GM18873 (cell line): ENCODE results near the gene RRP1.
"Not testable (repeated sequence)": the region's sequence is repeated elsewhere in the genome, so short reads cannot be mapped to it uniquely, and the experiment has no call there.

Source experiments
- ATAC-seq: cut with Tn5 transposase; IDR thresholded peaks from one replicate; pipeline ENCODE4 v1.9.1; 2021; ENCODE audit warnings: mild to moderate bottlenecking, moderate library complexity, moderate number of reproducible peaks; ENCODE audit not compliant: unreplicated experiment, low FRiP score

The RRP1 gene

DNA sequence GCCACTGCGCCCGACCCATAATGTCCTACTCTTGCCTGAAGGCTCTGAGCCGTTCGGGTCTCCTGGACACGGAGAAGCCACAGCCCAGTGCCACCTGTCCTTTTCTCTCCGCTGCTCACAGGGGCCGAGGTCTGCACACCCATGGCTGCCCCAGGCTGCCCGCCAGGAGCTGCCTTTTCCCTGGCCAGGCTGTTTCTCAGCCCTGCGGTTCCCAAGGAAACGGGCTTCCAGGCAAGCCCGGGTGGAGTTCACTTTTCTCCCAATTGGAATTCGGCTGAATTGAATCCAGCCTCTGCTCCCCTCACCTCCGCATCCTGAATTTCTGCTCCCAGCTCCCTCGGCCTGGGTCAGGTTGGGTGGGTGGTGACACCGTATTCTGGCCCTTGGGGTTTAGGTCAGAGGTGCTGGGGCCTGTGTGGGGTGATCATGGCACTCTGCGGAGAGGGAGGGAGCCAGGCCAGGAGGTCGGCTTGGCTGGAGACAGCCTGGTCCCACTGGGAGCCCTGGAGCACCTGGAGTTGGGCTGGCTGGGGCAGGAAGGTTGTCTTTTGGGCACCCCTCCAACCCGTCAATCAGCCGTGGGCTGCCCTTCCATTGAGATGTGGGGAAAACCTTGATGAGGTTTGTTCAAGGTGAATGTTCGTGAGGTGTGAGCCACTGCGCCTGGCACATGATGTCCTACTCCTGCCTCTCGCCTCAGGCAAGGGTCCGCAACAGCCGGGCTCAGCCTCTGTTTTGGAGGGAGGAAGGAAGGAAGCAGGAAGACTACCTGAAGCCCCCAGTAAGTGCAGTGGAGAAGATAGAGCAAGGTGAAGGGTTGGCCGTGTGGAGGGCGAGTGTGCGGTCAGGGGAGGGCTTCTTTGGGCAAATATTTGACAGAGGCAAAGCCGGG lies 25.1 kb downstream of the RRP1 start:
- no peak for ATAC-seq

DNA sequence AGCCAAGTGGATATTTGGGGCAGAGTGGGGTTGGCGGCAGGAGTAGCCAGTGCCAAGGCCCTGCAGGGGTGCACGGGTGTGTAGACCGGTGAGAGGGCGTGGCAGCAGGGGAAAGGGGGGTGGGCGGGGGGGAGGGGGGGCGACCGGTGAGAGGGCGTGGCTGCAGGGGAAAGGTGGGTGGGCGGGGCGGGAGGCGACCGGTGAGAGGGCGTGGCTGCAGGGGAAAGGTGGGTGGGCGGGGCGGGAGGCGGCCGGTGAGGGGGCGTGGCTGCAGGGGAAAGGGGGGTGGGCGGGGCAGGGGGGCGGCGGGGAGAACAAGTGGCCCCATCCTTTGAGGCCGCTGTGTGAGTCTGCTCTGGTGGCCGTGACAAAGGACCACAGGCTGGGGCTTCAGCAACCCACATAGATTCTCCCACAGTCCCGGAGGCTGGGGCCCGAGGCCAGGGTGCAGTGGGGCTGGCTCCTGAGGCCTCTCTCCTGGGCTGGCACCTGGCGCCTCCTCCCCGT lies 25.8 kb downstream of the RRP1 start:
- no peak for ATAC-seq

DNA sequence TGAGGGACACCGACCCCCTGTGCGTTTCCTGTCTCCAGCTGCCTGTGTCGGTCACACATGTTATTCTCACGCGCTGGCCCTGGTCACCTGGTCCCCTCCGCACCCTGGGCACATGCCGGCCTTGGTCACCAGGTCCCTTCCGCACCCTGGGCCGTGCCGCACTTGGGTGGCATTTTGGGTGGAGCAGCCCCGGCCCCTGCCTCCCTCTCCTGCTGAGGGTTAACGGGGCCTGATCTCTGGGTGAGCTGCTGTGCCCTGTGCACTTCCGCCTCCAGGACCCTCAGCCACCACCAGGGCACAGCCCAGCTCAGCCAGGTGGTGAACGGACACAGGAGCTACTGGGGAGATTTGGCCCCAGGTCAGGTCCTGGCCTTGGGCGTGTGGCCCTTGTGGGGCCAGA lies 26.6 kb downstream of the RRP1 start:
- no peak for ATAC-seq

DNA sequence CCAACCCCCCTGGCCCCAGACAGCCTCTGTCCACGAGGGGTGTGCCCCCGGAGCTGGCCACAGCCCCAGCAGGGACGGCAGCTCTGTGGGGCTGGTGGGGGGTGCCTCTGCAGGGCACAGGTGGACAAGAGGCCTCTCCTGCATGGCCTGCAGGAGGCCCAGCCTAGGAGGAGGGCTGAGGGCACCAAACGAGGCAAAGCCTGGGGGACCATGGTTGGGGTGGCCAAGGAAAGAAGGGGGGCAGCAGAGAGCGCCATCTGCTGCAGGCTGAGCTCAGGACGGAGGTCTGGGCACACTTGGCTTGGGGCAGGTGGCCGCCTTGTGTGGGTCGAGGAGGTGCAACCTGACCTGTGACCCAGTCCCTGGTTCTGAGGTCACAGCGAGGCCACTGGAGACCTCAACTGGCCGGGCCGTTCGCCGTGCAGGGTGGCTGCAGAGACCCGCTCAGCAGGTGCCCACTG lies 27.3 kb downstream of the RRP1 start:
- no peak for ATAC-seq

DNA sequence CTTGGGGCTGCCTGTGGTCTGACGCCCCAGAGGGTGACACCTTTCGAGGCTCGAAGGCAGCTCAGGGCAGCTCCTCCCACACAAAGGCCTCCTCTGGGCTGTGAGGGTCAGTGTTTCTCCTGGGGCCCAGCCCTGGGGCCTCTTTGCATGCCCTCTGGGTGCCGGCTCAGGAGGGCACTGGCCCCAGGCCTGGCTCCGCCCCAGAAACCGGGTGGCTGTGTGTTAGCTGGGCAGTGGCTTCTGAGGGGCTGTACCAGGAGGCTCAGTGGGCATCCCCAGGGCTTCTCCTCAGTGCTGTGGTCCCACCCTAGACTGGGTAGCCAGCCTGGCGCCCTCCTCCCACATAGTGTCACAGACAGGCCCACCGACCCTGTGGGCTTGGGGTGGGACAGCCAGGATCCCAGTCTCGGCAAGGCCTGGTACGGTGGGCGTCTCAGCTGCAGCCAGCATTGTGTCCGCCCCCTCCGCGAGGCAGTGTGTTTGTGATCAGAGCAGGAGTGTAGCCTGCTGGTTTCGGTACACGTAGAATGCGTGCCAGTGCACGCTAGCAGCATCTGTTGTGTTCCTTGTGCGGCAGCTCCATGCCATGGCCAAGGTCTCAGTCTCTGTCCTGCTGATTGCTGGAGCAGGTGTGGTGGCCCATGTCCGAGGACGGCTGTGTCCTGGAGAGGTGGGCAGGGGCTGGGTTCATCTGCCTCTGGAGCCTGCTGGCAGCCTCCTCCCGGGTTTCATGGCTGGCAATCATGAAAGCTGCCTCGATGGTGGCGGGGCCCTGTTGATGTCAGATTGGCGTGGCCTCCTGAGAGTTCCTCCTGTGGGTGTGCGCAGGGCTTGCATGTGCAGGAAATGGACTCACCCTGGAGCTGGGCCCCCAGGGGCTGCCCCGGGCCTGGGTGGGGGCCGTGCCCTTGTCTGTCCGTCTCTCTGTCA lies 28.0 kb downstream of the RRP1 start:
- no peak for ATAC-seq

DNA sequence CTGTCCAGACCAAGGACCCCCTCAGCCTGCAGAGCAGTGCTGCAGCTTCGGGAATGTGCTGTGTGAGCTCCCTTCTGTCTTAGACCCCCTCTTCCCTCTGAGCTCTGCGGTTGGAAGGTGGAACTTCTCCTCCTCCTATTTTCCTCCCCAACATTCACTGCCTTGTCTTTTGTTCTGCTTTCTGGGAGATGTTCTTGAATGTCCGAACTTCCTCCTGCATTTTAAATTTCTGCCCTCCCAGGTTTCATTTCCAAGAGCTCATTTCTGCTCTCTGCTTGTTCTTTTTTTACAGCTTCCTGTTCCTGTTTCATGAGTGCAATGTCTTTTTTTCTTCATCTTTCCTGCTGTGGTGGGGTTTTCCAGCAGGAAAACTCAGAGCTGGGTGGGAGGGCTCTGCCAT lies 29.3 kb downstream of the RRP1 start:
- ATAC-seq: no peak

DNA sequence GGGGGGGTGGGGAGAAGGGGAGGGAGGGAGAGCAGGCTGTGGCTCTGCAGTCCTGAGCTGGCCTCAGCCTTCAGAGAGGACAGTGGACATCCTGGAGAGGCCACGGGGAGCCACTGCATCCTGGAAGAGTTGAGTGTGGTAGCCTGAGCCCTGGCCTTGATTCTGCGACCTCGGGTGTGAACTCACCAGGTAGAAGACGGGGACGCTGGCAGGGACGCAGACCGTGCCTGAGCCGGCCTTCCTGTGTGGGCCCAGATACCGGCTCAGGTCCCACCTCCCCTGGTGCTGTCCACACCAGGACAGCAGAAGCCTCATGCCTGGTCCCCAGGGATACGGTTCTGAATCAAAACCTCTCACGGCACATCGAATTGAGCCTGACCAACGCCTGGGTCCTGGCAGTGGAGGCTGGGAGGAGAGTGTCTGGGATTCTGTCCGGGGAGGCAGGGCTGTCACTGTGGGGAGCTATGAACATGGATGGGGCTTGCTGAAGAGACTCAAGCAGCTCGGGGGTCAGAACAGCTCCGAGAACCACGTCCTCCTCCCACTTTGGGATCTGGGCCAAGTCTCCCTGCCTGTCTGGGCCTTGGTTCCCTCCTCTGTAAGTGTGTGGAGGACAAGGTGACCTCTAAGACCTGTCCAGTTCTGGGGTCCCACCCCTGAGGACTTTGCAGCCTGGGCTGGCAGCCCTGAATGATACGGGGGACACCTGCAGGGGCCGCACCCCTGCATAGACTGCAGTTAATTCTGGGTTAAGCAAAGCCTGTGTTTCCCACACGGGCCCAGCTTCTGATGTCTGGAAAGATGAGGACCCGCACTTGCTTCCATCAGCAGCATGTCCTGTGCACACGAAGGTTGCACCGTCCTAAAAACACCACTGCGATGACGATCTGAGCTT lies 30.4 kb downstream of the RRP1 start:
- ATAC-seq: no peak

DNA sequence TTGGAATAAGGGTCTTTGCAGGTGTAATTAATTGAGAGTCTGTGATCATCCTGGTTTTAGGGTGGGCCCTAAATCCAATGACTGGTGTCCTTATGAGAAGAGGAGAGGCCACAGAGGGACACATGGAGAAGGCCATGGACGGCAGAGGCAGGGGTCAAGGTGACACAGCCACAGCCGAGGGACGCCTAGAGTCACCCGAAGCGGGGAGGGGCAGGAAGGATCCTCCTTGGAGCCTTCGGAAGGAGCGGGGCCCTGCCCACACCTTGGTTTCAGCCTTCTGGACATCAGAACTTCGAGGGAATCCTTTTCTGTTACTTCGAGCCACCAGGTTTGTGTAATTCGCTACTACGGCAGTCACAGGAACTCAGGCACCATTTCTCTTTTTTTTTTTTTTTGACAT lies 31.1 kb downstream of the RRP1 start:
- ATAC-seq: no peak

DNA sequence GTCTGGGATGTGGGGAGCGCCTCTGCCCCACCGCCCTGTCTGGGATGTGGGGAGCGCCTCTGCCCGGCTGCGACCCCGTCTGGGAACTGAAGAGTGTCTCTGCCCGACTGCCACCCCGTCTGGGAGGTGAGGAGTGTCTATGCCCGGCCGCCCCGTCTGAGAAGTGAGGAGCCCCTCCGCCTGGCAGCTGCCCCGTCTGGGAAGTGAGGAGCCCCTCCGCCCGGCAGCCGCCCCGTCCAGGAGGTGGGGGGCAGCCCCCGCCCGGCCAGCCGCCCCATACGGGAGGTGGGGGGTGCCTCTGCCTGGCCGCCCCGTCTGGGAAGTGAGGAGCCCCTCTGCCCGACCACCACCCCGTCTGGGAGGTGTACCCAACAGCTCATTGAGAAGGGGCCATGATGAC lies 32.8 kb downstream of the RRP1 start:
- ATAC-seq: not testable (repeated sequence)

DNA sequence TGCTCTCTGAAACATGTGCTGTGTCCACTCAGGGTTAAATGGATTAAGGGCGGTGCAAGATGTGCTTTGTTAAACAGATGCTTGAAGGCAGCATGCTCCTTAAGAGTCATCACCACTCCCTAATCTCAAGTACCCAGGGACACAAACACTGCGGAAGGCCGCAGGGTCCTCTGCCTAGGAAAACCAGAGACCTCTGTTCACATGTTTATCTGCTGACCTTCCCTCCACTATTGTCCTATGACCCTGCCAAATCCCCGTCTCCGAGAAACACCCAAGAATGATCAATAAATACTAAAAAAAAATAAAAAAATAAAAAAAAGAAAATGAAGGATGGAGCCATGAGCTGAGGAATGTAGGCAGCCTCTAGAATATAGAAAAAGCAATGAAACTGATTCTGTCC lies 33.4 kb downstream of the RRP1 start:
- ATAC-seq: not testable (repeated sequence)

DNA sequence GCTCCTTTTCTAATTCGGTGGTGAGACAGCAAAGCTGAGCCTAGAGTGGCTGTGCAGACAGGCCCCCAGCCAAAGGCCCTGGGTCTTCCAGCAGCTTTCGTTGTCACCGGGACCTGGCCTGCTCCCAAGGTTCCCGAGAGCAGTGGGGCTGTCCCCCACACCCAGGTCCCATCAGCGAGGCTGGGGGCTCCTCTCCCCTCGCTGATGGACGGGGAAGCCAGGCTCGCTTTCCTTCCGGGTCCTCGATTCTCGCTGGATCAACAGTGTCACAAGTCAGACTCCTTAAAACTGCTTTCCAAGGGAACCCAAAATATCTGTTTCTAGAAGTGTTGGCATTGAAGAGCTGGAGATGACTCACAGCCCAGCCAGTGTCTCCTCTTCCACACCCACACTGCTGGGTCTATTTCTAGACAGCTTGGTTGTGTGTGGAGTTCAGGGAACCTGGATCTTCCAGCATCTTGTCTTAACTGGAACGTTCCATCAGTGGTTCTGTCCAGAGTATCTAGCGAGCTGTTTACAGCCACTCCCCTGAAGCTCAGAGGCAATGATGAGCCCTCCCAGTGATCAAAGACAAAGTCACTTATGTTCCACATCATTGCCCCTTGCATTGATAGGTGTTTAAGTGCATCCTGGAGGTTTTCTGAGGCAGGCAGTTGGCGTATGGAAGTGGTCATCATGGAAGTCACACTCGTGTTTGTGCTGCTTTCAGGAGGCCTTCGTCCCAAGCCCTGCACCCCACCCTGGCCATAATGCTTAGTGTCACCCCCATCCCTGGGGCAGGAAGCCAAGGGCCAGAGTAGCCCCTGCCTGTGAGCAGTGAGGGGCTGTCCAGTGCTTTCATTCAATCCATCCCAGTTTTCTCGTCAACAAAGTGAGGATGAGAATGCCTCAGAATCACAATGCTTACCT lies 35.2 kb downstream of the RRP1 start:
- ATAC-seq: no peak

DNA sequence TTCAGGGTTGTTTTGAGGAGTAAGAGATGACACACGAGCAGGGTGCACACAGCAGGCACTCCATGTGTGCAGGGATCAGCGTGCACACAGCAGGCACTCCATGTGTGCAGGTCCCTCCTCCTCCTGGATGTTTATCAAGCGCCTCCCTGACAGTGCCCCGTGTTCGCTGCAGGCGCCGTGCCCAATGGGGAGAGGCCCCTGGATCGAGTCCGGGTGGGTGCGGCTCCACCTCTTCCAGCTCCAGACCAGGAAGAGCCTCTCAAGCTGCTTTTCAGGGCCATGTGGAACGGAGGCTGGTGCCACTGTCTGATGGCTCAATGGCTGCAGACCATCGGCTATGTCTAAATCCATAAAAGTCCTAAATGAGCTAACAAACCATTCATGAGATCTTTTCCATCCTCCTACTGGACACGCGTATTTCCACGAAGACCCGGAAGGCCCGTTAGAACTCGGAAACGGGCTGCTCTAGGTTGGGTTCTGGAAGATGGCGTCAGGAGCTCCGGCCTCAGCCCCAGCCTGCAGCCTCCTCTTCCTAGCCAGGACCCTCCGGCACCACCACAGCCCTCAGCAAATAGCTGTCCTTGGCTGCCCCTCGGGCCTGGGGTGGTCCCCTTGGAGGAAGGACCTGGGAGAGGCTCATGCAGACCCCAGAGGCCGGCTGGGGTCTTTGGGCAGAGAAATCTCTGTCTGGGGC lies 36.0 kb downstream of the RRP1 start:
- ATAC-seq: no peak

DNA sequence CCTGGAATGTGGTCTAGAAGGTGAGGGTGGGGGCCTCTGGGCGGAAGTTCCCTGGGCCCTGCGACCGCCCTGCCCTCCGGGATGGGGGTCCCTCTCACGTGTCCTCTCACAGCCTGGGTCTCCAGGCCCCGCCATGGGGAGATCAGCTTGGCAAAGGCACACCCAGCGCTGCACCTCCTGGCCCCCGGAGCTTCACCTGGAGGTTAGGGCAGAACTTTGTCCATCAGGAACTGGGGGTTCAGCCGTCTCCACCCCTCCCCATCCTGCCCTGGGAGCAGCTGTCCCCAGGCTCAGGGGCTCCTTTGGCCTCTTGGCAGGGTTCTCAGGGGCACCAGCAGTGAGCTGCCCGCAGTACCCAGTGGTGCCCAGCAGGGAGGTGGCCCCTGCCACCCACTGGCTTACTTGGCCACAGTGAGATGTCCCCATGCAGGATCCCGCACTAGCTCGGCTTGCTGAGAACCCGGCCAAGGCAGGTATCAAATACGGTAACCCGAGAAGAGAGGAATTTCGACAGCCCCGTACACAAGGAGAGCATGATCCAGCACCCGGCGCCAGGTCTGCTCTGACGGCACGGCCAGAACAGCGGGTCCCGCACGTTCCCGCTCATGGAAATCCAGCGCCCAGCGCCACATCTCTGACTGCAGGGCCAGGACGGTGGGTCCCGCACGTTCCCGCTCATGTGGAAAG lies 36.7 kb downstream of the RRP1 start:
- ATAC-seq: no peak

DNA sequence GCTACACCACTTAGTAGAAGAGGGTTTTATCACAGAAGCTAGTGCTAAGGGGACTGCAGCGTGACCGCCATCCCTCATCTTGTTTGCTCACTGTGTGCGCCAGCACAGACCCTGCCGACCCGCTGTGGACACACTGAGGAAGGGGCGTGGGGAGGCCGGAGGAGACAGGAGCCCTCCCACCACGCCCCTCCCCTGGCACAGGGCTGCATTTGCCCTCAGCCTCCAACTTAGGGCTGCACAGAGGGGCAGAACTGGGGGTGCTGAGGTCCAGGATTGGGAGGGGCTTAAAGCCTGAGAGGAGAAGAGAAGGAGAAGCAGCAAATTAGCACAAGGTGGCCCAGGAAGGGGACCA lies 37.2 kb downstream of the RRP1 start:
- no peak for ATAC-seq

DNA sequence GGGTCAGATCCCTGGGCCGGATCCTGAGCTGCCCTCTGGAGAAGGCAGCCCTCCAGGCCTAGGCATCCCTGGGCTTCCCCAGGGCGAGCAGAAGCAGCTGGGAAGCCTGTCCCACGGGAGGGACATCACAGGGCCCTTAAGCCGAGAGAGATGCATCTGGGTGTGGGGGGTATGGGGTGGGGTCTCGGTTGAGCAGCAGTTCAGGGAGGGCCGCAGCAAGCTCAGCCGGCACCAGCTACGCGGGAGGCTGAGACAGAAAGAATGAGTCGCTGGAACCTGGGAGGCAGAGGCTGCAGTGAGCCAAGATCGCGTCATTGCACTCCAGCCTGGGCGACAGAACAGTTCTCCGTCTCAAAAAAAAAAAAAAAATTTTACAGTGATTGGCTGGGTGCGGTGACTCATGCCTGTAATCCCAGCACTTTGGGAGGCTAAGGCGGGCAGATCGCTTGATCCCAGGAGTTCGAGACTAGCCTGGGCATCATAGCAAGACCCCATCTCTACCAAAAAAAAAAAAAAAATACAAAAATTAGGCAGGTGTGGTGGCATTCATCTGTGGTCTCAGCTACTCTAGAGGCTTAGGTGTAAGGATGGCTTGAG lies 37.7 kb downstream of the RRP1 start:
- ATAC-seq: no peak

DNA sequence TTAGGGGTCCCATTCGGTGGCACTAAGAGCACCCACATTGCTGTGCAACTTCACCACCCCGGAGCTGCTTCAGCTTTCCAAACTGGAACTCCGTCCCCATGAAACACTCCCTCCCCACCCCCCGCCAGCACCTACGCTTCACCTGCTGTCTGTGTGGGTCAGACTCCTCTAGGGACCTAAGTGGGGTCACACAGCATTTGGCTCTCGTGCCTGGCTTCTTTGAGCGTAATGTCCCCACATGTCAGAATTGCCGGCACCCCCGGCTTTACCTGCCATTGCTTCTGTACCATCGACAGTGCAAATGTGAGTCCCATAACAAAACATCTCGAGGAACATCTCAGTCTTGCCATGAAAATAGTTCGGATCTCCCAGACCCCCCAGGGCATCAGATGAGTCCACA lies 39.8 kb downstream of the RRP1 start:
- ATAC-seq: no peak

DNA sequence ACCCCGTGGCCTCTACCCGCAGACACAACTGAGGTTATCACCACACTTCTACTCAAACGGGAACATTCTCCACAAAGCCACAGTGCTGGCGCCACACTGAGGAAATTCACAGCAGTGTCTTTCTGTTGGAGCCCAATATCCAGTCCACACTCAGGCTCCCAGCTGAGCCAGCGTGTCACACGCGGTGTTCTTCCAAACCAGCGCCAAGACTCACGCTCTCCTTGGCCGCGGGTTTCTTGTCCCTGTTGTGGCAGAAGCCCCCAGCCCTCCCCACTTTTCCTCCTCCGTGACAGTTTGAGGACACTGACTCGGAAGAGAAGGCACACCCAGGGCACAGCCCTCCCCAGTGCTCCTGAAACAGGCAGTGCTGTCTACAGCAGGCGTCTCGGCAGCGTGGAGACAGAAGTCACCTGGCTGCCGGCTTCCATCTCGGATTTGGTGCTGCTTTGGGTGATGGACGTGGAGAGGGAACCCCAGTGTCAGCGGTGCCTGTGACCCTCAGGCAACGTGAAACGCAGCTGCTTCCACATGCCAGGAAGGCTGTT lies 40.3 kb downstream of the RRP1 start:
- no peak for ATAC-seq
